ENCODE measurements around the gene KDM4B.

Gene KDM4B

DNA sequence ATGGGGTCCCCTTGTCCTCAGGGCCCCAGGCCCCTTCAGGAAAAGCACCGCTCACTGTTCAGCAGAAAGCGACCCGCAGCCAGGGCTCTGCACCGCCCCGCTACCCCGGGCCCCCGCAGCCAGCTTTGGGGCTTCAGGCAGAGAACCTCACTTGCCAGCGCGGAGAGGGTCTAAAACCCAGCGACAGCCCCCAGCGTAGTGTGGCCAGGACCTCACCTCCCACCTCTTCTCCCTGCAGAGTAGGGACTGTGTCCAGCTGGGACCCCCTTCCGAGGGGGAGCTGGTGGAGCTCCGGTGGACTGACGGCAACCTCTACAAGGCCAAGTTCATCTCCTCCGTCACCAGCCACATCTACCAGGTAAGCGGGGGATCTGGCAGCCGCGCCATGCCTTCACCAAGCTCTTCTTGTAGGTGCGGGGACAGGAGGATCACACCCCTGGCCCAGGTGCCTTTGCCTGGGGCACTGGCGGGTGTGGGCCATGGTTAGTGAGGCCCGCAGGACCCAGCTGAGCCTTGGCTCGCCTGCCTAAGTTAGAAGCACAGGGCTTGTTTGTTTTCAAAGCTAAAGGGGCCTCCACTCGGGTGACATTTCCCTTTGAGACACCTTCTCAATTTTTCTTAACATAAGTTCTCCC is 175.7 kb downstream of the KDM4B start:
- H3K36me3 ChIP-seq (ENCODE audit: control insufficient read depth, low read depth, low read length), result no peaks in the 10 kb centered on the region
- H3K4me3 ChIP-seq (ENCODE audit: low read length), result no peak overlapping the region
- H3K9ac ChIP-seq (ENCODE audit: low read length), result no peak overlapping the region
- H3K4me1 ChIP-seq (ENCODE audit: control insufficient read depth, low read depth, low read length), result no peaks in the 10 kb centered on the region
- H3K27me3 ChIP-seq (ENCODE audit: control insufficient read depth, insufficient read depth, low read length), result no peaks in the 10 kb centered on the region
- no peaks in the 10 kb centered on the region for H3K9me3 ChIP-seq (ENCODE audit: control insufficient read depth, low read depth, low read length)
- H3K27ac ChIP-seq (ENCODE audit: low read length), result no peak overlapping the region

DNA sequence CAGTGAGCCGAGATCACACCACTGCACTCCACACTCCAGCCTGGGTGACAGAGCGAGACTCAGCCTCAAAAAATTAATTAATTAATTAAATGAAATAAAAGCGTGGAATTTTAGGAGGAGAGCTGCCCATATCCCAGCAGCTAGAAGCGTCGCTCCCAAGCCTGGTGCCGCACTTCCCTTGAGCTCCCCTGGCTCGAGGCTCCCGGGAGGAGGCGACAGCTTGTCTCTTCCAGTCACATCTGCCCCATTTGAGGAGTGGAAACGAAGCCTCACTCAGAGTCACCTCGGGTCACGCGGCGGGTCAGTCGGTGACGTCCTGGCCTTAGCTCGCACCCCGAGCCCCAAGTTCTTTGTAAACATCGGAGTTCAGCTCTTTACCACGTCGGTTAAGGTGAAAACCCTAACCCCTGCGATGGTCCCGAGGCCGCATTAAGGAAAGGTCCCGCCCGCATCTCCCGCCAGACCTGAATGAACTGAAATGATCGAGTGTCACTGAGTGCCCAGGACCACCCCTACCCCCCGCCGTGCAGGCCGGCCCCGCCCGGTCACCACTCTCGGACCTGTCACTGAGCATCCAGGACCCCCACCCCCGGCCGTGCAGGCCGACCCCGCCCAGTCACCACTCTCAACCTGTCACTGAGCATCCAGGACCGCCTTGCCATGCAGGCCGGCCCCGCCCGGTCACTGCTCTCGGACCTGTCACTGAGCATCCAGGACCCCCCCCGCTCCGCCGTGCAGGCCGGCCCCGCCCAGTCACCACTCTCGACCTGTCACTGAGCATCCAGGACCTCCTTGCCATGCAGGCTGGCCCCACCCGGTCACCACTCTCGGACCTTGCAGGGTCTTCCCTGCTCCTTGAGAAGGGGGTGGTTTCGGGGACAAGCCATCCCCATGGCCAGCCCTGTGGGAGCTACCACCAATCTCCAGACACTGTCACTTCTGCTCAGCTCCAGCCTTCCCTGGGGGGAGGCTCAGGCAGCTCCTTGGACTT is 176.9 kb downstream of the KDM4B start:
- Histone ChIP-seq H3K36me3 (ENCODE audit: control insufficient read depth, low read depth, low read length) (no peaks in the 10 kb centered on the region), H3K9me3 (ENCODE audit: control insufficient read depth, low read depth, low read length) (no peaks in the 10 kb centered on the region), H3K4me3 (ENCODE audit: low read length) (no peak overlapping the region), H3K9ac (ENCODE audit: low read length) (no peak overlapping the region), H3K27ac (ENCODE audit: low read length) (no peak overlapping the region), H3K4me1 (ENCODE audit: control insufficient read depth, low read depth, low read length) (no peaks in the 10 kb centered on the region), H3K27me3 (ENCODE audit: control insufficient read depth, insufficient read depth, low read length) (no peaks in the 10 kb centered on the region)

DNA sequence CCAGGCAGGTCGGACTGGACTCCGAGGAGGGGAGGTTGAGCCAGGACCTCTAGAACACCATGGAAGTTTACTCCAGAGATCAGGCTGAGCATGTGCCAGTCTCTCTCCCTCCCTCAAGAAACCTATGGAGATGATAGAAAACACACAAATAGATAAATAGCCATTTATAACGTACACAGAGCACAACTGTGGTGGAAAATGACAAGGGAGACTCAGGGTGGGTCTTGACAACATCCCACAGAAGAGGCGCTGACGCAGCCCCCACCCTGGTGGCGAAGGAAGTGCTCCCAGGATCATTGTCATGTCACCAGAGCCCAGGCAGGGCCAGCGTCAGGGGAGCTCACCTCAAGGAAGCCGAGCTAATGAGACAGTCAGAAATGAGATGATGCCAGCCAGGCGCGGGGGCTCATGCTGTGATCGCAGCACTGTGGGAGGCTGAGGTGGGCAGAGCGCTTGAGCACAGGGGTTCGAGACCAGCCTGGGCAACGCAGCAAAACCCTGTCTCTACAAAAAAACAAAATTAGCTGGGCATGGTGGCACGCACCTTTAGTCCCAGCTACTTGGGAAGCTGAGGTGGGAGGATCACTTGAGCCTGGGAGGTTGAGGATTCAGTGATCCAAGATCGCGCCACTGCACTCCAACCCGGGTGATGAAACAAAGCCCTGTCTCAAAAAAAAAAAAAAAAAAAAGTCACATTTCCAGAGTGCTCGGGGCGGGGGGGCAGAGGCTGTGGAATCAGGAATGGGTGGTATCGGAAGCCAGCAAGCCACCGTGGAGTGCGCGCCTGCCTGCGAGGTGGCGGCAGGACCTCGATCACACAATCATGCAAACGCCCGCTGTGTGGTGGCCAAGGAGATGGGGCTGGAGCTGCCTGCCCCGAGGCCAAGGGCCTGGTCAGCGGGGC is 178.4 kb downstream of the KDM4B start:
- H3K9ac ChIP-seq (ENCODE audit: low read length), result no peak overlapping the region
- H3K27ac ChIP-seq (ENCODE audit: low read length), result no peak overlapping the region

DNA sequence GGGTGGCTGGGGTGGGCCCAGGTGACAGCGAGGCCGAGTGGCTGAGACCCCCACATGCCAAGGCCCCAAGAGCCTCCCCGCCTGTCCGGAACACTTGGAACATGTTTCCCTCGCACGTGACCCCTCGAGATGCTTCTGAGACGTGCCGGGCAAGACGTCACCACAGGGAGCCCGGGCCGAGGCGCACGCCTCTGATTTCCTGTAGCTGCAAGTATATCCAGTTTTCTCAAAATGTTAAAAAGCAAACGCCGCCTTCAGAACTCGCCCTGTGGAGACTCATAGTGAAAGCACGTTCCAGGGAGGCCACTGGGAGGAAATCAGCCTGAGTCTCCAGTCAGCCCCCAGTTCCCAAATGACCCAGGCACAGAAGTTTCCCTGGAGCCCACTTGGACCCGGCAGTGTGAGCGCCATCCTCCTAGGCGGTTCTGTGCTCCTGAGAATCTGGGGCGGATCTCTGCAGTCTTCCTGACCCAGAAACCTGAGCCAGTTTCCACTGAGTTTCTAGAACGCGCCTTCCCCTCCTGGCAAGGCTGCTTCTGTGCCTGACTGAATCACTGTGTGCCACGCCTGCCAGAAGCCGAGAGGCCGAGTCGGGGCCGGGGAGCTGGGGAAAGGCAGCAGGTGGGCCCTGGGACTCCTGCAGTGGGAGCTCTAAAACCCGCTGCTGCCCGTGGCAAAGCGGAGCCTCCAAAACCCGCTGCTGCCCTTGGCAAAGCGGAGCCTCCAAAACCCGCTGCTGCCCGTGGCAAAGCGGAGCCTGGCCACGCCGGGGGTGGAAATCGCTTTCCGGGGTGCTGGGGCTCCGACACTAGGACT is 179.3 kb downstream of the KDM4B start:
- Histone ChIP-seq H3K4me1 (ENCODE audit: control insufficient read depth, low read depth, low read length) (peaks cover 5% of the 10 kb centered on the region), H3K4me3 (ENCODE audit: low read length) (no peak overlapping the region), H3K27me3 (ENCODE audit: control insufficient read depth, insufficient read depth, low read length) (no peaks in the 10 kb centered on the region), H3K9me3 (ENCODE audit: control insufficient read depth, low read depth, low read length) (no peaks in the 10 kb centered on the region), H3K9ac (ENCODE audit: low read length) (no peak overlapping the region), H3K36me3 (ENCODE audit: control insufficient read depth, low read depth, low read length) (no peaks in the 10 kb centered on the region), H3K27ac (ENCODE audit: low read length) (no peak overlapping the region)

More for the DNA sequence above, 178.4 kb downstream of the KDM4B start:
- Histone ChIP-seq H3K27me3 (ENCODE audit: control insufficient read depth, insufficient read depth, low read length) (no peaks in the 10 kb centered on the region), H3K9me3 (ENCODE audit: control insufficient read depth, low read depth, low read length) (no peaks in the 10 kb centered on the region), H3K4me1 (ENCODE audit: control insufficient read depth, low read depth, low read length) (peaks cover 5% of the 10 kb centered on the region), H3K4me3 (ENCODE audit: low read length) (no peak overlapping the region), H3K36me3 (ENCODE audit: control insufficient read depth, low read depth, low read length) (no peaks in the 10 kb centered on the region)

DNA sequence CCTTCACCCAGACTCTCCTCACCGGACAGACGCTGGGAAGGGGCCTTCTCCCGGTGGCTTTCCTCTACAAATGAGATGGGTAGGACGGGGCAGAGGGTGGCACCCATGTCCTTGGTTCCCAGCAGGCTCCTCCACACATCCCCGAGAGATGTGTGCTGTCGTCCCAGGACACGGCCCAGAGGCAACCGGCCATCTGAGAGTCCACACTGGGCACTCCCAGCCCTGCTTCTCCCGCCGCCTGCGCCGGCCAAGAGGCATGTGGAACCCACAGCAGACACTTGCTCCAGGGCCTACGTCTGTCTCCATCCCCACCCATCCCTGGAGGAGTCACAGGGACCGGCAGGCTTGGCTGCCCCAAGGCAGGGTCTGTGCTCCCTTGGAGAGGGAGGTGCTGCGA is 179.9 kb downstream of the KDM4B start:
- Histone ChIP-seq H3K4me3 (ENCODE audit: low read length) (no peak overlapping the region), H3K9me3 (ENCODE audit: control insufficient read depth, low read depth, low read length) (no peaks in the 10 kb centered on the region), H3K4me1 (ENCODE audit: control insufficient read depth, low read depth, low read length) (peaks cover 5% of the 10 kb centered on the region), H3K27me3 (ENCODE audit: control insufficient read depth, insufficient read depth, low read length) (no peaks in the 10 kb centered on the region), H3K27ac (ENCODE audit: low read length) (no peak overlapping the region), H3K9ac (ENCODE audit: low read length) (no peak overlapping the region), H3K36me3 (ENCODE audit: control insufficient read depth, low read depth, low read length) (no peaks in the 10 kb centered on the region)

DNA sequence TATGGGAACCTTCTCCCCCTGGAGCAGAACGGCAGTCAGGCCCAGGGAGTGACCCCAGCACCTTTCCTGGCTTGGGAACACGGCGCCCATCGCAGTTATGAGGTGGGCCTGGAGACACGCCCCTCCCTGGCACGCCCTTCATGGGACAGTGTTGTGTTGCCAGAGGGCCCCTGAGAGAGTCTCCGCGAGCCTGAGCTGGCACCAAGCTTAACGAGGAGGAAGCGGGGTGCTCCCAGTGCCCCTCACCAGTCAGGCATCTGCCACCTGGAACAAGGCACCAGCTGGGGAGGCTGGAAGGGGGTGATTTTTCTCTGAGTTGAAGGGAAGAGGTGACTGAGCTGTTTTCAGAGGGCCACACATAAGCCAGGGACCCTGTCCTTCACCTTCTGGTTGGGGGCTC is 180.6 kb downstream of the KDM4B start:
- H3K9ac ChIP-seq (ENCODE audit: low read length), result no peak overlapping the region
- H3K27ac ChIP-seq (ENCODE audit: low read length), result no peak overlapping the region
- no peak overlapping the region for H3K4me3 ChIP-seq (ENCODE audit: low read length)
- no peaks in the 10 kb centered on the region for H3K27me3 ChIP-seq (ENCODE audit: control insufficient read depth, insufficient read depth, low read length)
- H3K9me3 ChIP-seq (ENCODE audit: control insufficient read depth, low read depth, low read length), result no peaks in the 10 kb centered on the region
- peaks cover 5% of the 10 kb centered on the region for H3K4me1 ChIP-seq (ENCODE audit: control insufficient read depth, low read depth, low read length)
- no peaks in the 10 kb centered on the region for H3K36me3 ChIP-seq (ENCODE audit: control insufficient read depth, low read depth, low read length)

DNA sequence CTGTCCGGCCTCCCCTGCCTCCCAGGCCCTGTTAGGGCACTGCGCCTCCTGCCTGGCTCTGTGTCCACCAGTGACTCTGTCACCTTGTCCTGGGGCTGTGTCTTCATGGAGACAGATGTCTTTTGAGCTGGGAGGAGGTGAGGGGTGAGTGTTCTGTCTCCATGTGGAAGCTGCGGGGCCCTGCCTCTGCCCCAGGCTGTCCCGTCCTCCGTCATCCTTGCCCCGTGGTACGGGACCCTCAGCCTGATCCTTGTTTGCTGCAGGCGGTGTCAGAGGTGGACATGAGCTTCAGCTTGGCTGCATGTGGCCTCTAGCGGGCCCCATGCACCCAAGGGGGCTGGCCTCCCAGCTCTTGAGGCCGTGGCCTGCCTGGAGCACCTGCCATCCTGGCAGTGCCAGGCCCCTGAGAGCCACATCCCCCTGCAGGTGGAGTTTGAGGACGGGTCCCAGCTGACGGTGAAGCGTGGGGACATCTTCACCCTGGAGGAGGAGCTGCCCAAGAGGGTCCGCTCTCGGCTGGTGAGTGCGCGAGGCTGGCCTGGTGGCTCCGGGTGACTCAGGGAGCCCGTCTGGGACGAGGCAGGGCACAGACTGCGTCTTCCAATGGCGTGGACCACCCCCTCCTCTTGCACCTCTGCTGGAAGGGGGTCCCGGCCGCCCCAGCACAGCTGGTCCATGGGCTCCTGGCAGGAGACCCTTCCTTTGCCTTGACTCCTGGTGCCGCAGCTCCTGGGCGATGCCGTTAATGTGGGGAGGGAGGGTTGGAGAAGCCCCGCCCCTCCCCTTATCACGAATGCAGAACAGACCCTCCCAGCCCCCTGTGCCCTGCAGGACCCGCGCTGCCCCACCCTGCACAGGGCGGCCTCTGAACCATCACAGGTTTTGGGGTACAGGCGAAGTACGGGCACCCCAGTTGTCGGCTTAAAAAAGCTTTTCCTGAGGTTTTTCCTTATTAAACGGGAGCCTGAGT is 181.3 kb downstream of the KDM4B start:
- Histone ChIP-seq H3K9me3 (ENCODE audit: control insufficient read depth, low read depth, low read length) (no peaks in the 10 kb centered on the region), H3K36me3 (ENCODE audit: control insufficient read depth, low read depth, low read length) (no peaks in the 10 kb centered on the region), H3K27ac (ENCODE audit: low read length) (no peak overlapping the region), H3K4me3 (ENCODE audit: low read length) (peak overlapping the region; percentile 34), H3K27me3 (ENCODE audit: control insufficient read depth, insufficient read depth, low read length) (no peaks in the 10 kb centered on the region), H3K9ac (ENCODE audit: low read length) (no peak overlapping the region), H3K4me1 (ENCODE audit: control insufficient read depth, low read depth, low read length) (peaks cover 5% of the 10 kb centered on the region)

DNA sequence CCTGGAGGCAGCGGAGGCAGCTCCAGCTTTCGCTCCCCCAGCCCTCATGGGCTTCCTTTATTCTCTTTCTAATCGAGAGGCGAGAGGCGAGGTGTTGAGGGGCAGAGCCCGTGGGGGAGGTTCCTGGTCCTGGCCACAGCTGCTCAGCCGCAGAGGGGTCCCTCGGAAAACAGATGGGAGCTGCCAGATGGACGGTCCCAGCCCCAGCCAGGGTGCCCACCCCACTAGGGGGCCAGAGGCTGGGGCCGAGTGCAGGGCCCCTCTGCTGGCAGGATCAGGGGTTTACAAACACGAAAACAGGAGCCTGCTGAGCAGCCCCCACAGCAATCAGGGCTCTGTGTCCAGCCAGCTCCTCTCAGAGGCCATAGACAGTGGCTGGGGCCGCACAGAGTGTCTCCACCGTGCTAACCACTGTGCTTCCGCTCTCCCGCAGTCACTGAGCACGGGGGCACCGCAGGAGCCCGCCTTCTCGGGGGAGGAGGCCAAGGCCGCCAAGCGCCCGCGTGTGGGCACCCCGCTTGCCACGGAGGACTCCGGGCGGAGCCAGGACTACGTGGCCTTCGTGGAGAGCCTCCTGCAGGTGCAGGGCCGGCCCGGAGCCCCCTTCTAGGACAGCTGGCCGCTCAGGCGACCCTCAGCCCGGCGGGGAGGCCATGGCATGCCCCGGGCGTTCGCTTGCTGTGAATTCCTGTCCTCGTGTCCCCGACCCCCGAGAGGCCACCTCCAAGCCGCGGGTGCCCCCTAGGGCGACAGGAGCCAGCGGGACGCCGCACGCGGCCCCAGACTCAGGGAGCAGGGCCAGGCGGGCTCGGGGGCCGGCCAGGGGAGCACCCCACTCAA is 182.2 kb downstream of the KDM4B start:
- Histone ChIP-seq H3K9me3 (ENCODE audit: control insufficient read depth, low read depth, low read length) (no peaks in the 10 kb centered on the region), H3K36me3 (ENCODE audit: control insufficient read depth, low read depth, low read length) (no peaks in the 10 kb centered on the region), H3K27me3 (ENCODE audit: control insufficient read depth, insufficient read depth, low read length) (no peaks in the 10 kb centered on the region), H3K4me3 (ENCODE audit: low read length) (peak overlapping the region; percentile 34), H3K4me1 (ENCODE audit: control insufficient read depth, low read depth, low read length) (peaks cover 5% of the 10 kb centered on the region), H3K9ac (ENCODE audit: low read length) (no peak overlapping the region), H3K27ac (ENCODE audit: low read length) (no peak overlapping the region)

DNA sequence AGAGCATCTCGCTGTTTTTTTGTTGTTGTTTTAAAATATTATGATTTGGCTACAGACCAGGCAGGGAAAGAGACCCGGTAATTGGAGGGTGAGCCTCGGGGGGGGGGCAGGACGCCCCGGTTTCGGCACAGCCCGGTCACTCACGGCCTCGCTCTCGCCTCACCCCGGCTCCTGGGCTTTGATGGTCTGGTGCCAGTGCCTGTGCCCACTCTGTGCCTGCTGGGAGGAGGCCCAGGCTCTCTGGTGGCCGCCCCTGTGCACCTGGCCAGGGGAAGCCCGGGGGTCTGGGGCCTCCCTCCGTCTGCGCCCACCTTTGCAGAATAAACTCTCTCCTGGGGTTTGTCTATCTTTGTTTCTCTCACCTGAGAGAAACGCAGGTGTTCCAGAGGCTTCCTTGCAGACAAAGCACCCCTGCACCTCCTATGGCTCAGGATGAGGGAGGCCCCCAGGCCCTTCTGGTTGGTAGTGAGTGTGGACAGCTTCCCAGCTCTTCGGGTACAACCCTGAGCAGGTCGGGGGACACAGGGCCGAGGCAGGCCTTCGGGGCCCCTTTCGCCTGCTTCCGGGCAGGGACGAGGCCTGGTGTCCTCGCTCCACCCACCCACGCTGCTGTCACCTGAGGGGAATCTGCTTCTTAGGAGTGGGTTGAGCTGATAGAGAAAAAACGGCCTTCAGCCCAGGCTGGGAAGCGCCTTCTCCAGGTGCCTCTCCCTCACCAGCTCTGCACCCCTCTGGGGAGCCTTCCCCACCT is 183.3 kb downstream of the KDM4B start:
- Histone ChIP-seq H3K9ac (ENCODE audit: low read length) (no peak overlapping the region), H3K4me1 (ENCODE audit: control insufficient read depth, low read depth, low read length) (peaks cover 5% of the 10 kb centered on the region), H3K9me3 (ENCODE audit: control insufficient read depth, low read depth, low read length) (no peaks in the 10 kb centered on the region), H3K27me3 (ENCODE audit: control insufficient read depth, insufficient read depth, low read length) (no peaks in the 10 kb centered on the region), H3K27ac (ENCODE audit: low read length) (no peak overlapping the region), H3K36me3 (ENCODE audit: control insufficient read depth, low read depth, low read length) (no peaks in the 10 kb centered on the region), H3K4me3 (ENCODE audit: low read length) (no peak overlapping the region)
